Panc1 (cell line): Measurements from ENCODE around the gene KAT6B. TPM values are rescaled to one million over a fixed set of nuclear protein-coding genes. Genes with fewer than 3 reads are reported as not detected.
A peak's percentile ranks its signal among the peaks of the same experiment; 100 is the strongest.

Source experiments
- ATAC-seq: fragments of 200-7000 bp; cut with Tn5 transposase; 2 replicates; pipeline ENCODE4 v1.9.1; 2020; ENCODE audit warnings: mild to moderate bottlenecking, moderate library complexity
- BruUV-seq: library from RNA; stranded (reverse); fragments of 400-500 nt; replicated peaks from 2 replicates; lab custom pipeline; 2021; lab: Mats Ljungman, UMichigan
- CTCF ChIA-PET: fragments of 300-600 bp; sonication (Branson Sonifier 250); formaldehyde crosslinking; loops from one replicate; lab custom pipeline; 2022; ENCODE audit warnings: antibody characterized with exemption; lab: Charles Lee
- POLR2A ChIA-PET: fragments of 300-600 bp; sonication (Branson Sonifier 250); formaldehyde crosslinking; loops from one replicate; lab custom pipeline; 2022; ENCODE audit warnings: antibody characterized with exemption; lab: Charles Lee
- DNase-seq: peaks from one replicate; pipeline ENCODE4 v3.0.0-alpha.2; 2010; ENCODE audit warnings: low read depth, low spot score
- H3K27ac ChIP-seq: 2 replicates; pipeline ENCODE4 v1.5.1; 2011; ENCODE audit warnings: mild to moderate bottlenecking, low read length, inconsistent platforms
- H3K27me3 ChIP-seq: fragments of 200-500 bp; sonication (Bioruptor generic); 2 replicates; pipeline ENCODE4 v1.6.0; 2014; ENCODE audit warnings: low read length, inconsistent platforms; ENCODE audit not compliant: control insufficient read depth, insufficient read depth
- H3K36me3 ChIP-seq: fragments of 200-500 bp; sonication (Bioruptor generic); 2 replicates; pipeline ENCODE4 v1.5.1; 2014; ENCODE audit warnings: inconsistent platforms, mild to moderate bottlenecking, low read length, moderate library complexity; ENCODE audit not compliant: control insufficient read depth, insufficient read depth
- H3K4me1 ChIP-seq: 2 replicates; pipeline ENCODE4 v1.5.1; 2011; ENCODE audit warnings: inconsistent platforms, mild to moderate bottlenecking, low read length, moderate library complexity; ENCODE audit not compliant: control insufficient read depth, insufficient read depth
- H3K4me3 ChIP-seq, 2 experiments: 2 replicates each; pipeline ENCODE4 v1.5.1; 2011 to 2012; ENCODE audit warnings: low read depth in 2 of 2, low read length in 2 of 2, mild to moderate bottlenecking in 2 of 2, inconsistent platforms in 1 of 2, moderate library complexity in 1 of 2
- H3K9me3 ChIP-seq: fragments of 200-500 bp; sonication (Bioruptor generic); 2 replicates; pipeline ENCODE4 v1.5.1; 2014; ENCODE audit warnings: low read depth, mild to moderate bottlenecking, inconsistent platforms, low read length, moderate library complexity; ENCODE audit not compliant: control insufficient read depth, insufficient read depth
- POLR2AphosphoS5 ChIP-seq: IDR thresholded peaks from 2 replicates; pipeline ENCODE4 v1.6.1; 2012; ENCODE audit warnings: mild to moderate bottlenecking, low read depth, low read length, moderate library complexity
- SIN3A ChIP-seq: IDR thresholded peaks from 2 replicates; pipeline ENCODE4 v1.6.1; 2012; ENCODE audit warnings: low read depth, mild to moderate bottlenecking, low read length, moderate library complexity, borderline replicate concordance; ENCODE audit not compliant: insufficient read depth
- TCF7L2 ChIP-seq: IDR thresholded peaks from 2 replicates; pipeline ENCODE4 v1.6.1; 2011; ENCODE audit warnings: mild to moderate bottlenecking, low read depth, low read length, inconsistent platforms
- in situ Hi-C: cut with HindIII; loops from 2 replicates; pipeline ENCODE4 v1.10.0; 2016; ENCODE audit warnings: low sequenced_read_pairs, low pct_unique_long_range_greater_than_20kb
- intact Hi-C: fragments of 100-400 bp; cut with micrococcal nuclease; formaldehyde crosslinking; loops from one replicate; pipeline ENCODE4 v1.10.0; 2022; ENCODE audit not compliant: unreplicated experiment
- total RNA-seq: library from RNA; stranded (reverse); gene quantifications from one replicate; pipeline ENCODE4 v1.2.1, GENCODE V29; 2021; ENCODE audit not compliant: unreplicated experiment
- TF ChIP-seq, protein P1 (sequence below), 2 experiments: IDR thresholded peaks; 2 replicates each; pipeline ENCODE4 v1.6.1; 2011 to 2012; ENCODE audit warnings: low read depth in 2 of 2, control low read depth in 1 of 2, low read length in 1 of 2, mild to moderate bottlenecking in 1 of 2, moderate library complexity in 1 of 2; ENCODE audit not compliant: insufficient read depth in 1 of 2
- TF ChIP-seq, protein P2 (sequence below): fragments of 450-650 bp; IDR thresholded peaks from 2 replicates; pipeline ENCODE4 v1.5.1; 2017; ENCODE audit warnings: mild to moderate bottlenecking

Gene KAT6B
- total RNA-seq, 1 experiment from 2014 or later = 31.1 TPM

DNA sequence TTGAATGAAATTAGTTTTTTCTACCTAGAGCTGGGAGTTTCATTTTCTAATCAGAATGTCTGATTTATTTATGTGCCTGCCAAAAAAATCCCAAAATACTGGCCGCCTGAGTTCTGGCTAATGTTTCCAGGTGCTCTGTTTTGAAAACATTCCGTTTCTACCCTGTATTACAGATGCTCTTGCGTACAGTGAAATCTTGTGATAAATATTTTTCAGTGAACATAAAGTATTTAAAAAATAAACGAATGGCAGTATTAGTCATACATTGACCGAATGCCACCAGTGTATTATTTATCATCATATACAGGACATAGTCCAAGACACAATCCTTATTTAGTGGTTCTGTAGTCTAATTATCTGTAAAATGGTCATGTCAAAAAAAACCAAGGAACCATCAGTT, 102.8 kb downstream of the KAT6B start:
- TF ChIP-seq POLR2AphosphoS5 = no peak
- TF ChIP-seq, protein P1, sequence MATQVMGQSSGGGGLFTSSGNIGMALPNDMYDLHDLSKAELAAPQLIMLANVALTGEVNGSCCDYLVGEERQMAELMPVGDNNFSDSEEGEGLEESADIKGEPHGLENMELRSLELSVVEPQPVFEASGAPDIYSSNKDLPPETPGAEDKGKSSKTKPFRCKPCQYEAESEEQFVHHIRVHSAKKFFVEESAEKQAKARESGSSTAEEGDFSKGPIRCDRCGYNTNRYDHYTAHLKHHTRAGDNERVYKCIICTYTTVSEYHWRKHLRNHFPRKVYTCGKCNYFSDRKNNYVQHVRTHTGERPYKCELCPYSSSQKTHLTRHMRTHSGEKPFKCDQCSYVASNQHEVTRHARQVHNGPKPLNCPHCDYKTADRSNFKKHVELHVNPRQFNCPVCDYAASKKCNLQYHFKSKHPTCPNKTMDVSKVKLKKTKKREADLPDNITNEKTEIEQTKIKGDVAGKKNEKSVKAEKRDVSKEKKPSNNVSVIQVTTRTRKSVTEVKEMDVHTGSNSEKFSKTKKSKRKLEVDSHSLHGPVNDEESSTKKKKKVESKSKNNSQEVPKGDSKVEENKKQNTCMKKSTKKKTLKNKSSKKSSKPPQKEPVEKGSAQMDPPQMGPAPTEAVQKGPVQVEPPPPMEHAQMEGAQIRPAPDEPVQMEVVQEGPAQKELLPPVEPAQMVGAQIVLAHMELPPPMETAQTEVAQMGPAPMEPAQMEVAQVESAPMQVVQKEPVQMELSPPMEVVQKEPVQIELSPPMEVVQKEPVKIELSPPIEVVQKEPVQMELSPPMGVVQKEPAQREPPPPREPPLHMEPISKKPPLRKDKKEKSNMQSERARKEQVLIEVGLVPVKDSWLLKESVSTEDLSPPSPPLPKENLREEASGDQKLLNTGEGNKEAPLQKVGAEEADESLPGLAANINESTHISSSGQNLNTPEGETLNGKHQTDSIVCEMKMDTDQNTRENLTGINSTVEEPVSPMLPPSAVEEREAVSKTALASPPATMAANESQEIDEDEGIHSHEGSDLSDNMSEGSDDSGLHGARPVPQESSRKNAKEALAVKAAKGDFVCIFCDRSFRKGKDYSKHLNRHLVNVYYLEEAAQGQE (IDR thresholded peaks at IDR 0.05; ENCODE audit: insufficient read depth in 1 of 2, low read depth in 2 of 2, low read length in 1 of 2) = no peak
- TF ChIP-seq, protein P2, sequence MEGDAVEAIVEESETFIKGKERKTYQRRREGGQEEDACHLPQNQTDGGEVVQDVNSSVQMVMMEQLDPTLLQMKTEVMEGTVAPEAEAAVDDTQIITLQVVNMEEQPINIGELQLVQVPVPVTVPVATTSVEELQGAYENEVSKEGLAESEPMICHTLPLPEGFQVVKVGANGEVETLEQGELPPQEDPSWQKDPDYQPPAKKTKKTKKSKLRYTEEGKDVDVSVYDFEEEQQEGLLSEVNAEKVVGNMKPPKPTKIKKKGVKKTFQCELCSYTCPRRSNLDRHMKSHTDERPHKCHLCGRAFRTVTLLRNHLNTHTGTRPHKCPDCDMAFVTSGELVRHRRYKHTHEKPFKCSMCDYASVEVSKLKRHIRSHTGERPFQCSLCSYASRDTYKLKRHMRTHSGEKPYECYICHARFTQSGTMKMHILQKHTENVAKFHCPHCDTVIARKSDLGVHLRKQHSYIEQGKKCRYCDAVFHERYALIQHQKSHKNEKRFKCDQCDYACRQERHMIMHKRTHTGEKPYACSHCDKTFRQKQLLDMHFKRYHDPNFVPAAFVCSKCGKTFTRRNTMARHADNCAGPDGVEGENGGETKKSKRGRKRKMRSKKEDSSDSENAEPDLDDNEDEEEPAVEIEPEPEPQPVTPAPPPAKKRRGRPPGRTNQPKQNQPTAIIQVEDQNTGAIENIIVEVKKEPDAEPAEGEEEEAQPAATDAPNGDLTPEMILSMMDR = no peak
- no peak for TF ChIP-seq SIN3A
- no peak for TF ChIP-seq TCF7L2

DNA sequence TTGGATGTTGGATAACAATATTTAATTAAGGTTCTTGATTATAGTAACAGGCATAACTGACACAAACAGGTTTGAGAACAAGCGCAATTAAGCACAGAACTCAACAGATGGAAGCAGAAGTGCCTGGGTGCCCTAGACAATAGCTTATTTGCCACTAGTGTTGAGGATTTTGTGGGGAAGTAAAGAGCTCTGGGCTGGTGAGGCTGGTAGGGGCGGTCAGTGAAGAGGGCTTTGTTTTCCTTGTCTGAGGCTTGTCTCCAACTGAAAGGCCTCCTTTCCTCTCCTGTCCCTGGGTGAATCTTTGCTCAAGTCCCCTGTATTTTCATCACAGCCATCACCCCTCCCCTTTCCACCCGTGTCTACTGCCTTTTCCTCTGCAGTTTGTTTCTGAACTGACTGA, 104.6 kb downstream of the KAT6B start:
- ATAC-seq (no peak), DNase-seq (no peak)
- CTCF ChIA-PET = no interaction called here
- POLR2A ChIA-PET = no interaction called here
- no peak overlapping the region for H3K27ac ChIP-seq
- peaks cover 12% of the 10 kb centered on the region; the same call in 1 of the 2 replicates for H3K4me1 ChIP-seq
- H3K27me3 ChIP-seq = no peaks in the 10 kb centered on the region
- BruUV-seq = no TSS peak
- no peak overlapping the region for H3K4me3 ChIP-seq
- no peaks in the 10 kb centered on the region for H3K36me3 ChIP-seq
- H3K9me3 ChIP-seq = no peaks in the 10 kb centered on the region
- intact Hi-C loops (no loop called here), in situ Hi-C loops (no loop called here)
- TF ChIP-seq TCF7L2 (no peak), SIN3A (no peak), POLR2AphosphoS5 (no peak)
- TF ChIP-seq, protein P2 = no peak
- TF ChIP-seq, protein P1 (IDR thresholded peaks at IDR 0.05; ENCODE audit: insufficient read depth in 1 of 2, low read depth in 2 of 2, low read length in 1 of 2) = no peak

More for the DNA sequence above, 102.8 kb downstream of the KAT6B start:
- no peaks in the 10 kb centered on the region for H3K36me3 ChIP-seq
- H3K27ac ChIP-seq = no peak overlapping the region
- intact Hi-C loops = no loop called here
- ATAC-seq (no peak), DNase-seq (no peak)
- H3K9me3 ChIP-seq = no peaks in the 10 kb centered on the region
- no peaks in the 10 kb centered on the region for H3K27me3 ChIP-seq
- BruUV-seq = TSS peak; percentile 9
- in situ Hi-C loops = no loop called here
- CTCF ChIA-PET = no interaction called here
- no peak overlapping the region for H3K4me3 ChIP-seq
- POLR2A ChIA-PET = no interaction called here
- H3K4me1 ChIP-seq = peaks cover 19% of the 10 kb centered on the region
